Epithelial cell of proximal tubule (primary cell): ENCODE measurements around the gene NIN. TPM values are rescaled to one million over a fixed set of nuclear protein-coding genes. Genes with fewer than 3 reads are reported as not detected.

Experiments used
- DNase-seq: peaks from one replicate; pipeline ENCODE4 v3.0.0-alpha.2; 2011; ENCODE audit warnings: low read depth
- H3K4me3 ChIP-seq: 2 replicates; pipeline ENCODE4 v1.5.1; 2011; ENCODE audit warnings: low read depth, mild to moderate bottlenecking, low read length
- total RNA-seq: library from RNA; depleted of rRNA; stranded (reverse); fragments of >200 nt; gene quantifications from 2 replicates; pipeline ENCODE4 v1.2.3, GENCODE V29; 2015
- TF ChIP-seq, protein P1 (sequence below): conservative IDR thresholded peaks from 2 replicates; pipeline ENCODE4 v1.5.1; 2012; ENCODE audit warnings: low read depth, mild to moderate bottlenecking, low read length

NIN gene
- total RNA-seq, 1 donor from 2014 or later, result 26.9 TPM

- TF ChIP-seq, protein P1, sequence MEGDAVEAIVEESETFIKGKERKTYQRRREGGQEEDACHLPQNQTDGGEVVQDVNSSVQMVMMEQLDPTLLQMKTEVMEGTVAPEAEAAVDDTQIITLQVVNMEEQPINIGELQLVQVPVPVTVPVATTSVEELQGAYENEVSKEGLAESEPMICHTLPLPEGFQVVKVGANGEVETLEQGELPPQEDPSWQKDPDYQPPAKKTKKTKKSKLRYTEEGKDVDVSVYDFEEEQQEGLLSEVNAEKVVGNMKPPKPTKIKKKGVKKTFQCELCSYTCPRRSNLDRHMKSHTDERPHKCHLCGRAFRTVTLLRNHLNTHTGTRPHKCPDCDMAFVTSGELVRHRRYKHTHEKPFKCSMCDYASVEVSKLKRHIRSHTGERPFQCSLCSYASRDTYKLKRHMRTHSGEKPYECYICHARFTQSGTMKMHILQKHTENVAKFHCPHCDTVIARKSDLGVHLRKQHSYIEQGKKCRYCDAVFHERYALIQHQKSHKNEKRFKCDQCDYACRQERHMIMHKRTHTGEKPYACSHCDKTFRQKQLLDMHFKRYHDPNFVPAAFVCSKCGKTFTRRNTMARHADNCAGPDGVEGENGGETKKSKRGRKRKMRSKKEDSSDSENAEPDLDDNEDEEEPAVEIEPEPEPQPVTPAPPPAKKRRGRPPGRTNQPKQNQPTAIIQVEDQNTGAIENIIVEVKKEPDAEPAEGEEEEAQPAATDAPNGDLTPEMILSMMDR, result no peak
- H3K4me3 ChIP-seq, result no peak overlapping the region
- no peak for DNase-seq
Measured at GRCh38 chr14:50740856-50741255, 90.1 kb downstream of the NIN start.

DNA sequence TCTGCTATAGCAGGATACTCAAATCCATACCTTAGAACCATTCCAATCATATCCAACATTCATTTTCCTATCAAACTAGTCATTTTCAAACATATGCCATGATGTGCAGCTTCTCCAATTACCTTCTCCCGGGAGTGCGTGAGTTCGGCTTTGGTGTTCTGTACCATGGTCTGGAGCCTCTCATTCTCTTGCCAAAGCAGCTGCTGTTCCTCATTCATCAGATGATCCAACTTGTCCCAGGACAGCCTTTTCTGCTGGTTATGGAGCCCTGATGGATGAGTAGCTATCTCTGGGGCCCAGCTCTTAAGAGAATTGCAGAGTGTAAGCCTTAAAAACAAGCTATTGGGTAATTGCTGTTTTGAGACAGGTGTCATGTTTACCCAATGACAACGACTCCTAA lies 91.8 kb downstream of the NIN start:
- TF ChIP-seq, protein P1, result no peak
- H3K4me3 ChIP-seq, result no peak overlapping the region
- DNase-seq, result no peak

DNA sequence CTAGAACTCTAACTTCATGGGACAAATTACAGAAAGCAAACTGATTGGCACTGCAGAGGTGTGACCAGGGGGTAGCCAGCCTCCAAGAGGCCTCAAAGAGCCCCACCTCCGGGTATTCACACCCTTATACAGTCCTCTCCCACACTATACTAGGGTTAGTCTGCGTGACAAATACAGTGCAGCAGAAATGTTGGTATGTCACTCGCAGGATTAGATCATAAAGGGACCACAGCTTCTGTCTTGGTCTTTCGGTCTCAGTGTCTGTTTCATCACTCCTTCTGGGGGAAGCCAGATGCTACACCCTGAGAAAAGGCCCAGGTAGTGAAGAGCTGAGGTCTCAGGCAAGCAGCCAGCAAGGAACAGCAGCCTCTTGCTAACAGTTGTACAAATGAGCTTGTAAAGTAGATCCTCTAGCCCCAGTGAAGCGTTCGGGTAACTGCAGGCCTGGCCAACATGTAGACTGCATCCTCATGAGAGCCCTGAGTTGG lies 94.0 kb downstream of the NIN start:
- H3K4me3 ChIP-seq, result no peak overlapping the region
- TF ChIP-seq, protein P1, result no peak
- no peak for DNase-seq

DNA sequence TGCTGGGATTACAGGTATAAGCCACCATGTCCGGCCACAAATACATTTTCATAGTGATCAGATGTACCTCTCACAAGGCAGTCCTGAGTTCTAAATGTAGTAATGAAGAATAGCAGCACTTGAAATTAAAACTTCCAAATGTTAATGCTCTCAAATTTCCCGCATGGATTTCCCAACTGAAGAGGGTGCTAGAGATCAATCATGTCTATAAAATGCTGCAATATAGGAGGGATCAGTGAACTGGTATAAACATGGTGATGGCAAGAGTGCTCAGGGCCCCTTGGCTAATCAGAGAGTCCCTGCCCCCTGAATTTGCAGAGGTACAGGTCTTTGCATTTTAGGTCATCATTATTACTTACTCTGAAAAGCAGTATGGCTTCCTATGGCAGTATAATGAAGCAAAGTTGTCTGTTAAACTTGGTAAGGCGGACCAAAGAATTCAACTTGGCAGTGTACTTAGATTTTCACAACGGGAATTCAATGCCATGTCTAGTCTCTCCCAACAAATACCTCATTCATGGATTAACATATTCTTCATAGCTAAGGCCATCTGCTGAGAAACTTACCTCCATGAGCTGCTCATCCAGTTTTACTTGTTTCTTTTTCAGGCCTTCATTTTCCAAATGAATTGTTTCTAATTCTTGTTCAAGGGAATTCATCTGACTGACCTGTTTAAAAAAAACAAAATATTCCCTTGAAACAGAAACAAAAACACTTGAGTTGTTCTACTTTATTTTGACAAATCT lies 95.8 kb downstream of the NIN start:
- no peak overlapping the region for H3K4me3 ChIP-seq
- no peak for DNase-seq
- TF ChIP-seq, protein P1, result peak; percentile 17

- DNase-seq, result no peak
- H3K4me3 ChIP-seq, result no peak overlapping the region
- TF ChIP-seq, protein P1, result no peak
Measured at GRCh38 chr14:50733494-50733893, 97.5 kb downstream of the NIN start.

DNA sequence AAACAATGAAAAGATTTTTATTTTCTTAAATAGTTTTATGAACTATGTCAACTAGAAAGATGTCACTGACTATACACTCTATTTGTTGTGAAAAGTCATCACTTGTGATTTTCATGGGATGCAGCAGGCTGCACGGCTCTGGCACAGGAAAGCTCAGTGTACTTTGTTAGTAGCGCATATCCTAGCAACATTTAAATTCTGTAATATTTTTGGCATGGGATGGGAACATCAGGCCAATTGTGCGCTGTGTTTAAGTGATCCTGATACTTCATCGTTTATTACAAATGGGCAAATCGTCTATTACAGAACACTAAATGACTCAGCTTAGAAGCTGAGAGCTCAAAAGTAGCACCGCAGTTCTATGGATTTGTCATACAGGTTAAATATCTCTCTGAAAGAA lies 102.1 kb downstream of the NIN start:
- no peak overlapping the region for H3K4me3 ChIP-seq
- TF ChIP-seq, protein P1, result no peak
- no peak for DNase-seq
